Chondrocyte (in vitro differentiated cells): Measurements from ENCODE around the gene TPM1. TPM values are rescaled to one million over a fixed set of nuclear protein-coding genes. Genes with fewer than 3 reads are reported as not detected.
A peak's percentile ranks its signal among the peaks of the same experiment; 100 is the strongest.

Experiments
- DNase-seq: peaks from one replicate; pipeline ENCODE4 v3.0.0; 2021; ENCODE audit warnings: mixed read lengths, low spot score
- H3K27ac Mint-ChIP-seq: one replicate; pipeline ENCODE4 v1.8.0; 2021; ENCODE audit warnings: mild to moderate bottlenecking, moderate library complexity, mixed read lengths; ENCODE audit not compliant: unreplicated experiment
- H3K27me3 Mint-ChIP-seq: 2 replicates; pipeline ENCODE4 v1.8.0; 2021; ENCODE audit warnings: low read depth, mixed read lengths
- H3K36me3 Mint-ChIP-seq: 2 replicates; pipeline ENCODE4 v1.8.0; 2021; ENCODE audit warnings: low read depth, mixed read lengths
- H3K4me1 Mint-ChIP-seq: 2 replicates; pipeline ENCODE4 v1.8.0; 2021; ENCODE audit warnings: low read depth, mild to moderate bottlenecking, mixed read lengths
- H3K4me3 Mint-ChIP-seq: one replicate; pipeline ENCODE4 v1.8.0; 2021; ENCODE audit warnings: mild to moderate bottlenecking, moderate library complexity, mixed read lengths; ENCODE audit not compliant: unreplicated experiment
- H3K9me3 Mint-ChIP-seq: 2 replicates; pipeline ENCODE4 v1.8.0; 2021; ENCODE audit warnings: low read depth, mixed read lengths
- CTCF ChIP-seq: fragments of 200-600 bp; sonication (generic); IDR thresholded peaks from 2 replicates; pipeline ENCODE4 v1.5.0; 2021; ENCODE audit warnings: antibody characterized with exemption, mild to moderate bottlenecking, moderate library complexity
- total RNA-seq: library from RNA; stranded (reverse); gene quantifications from 3 replicates; pipeline ENCODE4 v1.2.1, GENCODE V29; 2021

Gene TPM1
- total RNA-seq, 1 donor from 2014 or later = 2,332 TPM

GRCh38 chr15:63066272-63066671 lies 23.7 kb downstream of the TPM1 start:
- H3K36me3 Mint-ChIP-seq = peaks cover 84% of the 10 kb centered on the region
- no peaks in the 10 kb centered on the region for H3K9me3 Mint-ChIP-seq

DNA sequence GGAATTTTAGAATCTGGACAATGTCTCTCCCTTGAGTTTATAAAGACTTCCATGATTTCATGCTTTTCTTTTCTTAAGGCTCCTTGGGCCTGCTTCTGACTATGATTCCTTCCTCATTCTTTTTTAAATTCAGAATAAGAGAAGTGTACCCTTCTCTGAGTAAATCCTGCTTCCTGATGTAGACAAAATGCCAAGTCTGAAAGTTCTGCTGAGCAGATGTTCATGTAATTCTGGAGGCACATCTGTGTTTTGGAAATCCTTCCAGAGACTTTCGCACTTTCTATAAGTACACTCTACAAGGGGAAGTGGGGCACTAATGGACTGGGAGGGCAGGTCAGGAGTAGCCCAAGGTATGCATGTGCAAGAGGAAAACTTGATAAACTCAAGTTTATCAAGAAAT lies 24.8 kb downstream of the TPM1 start:
- H3K4me1 Mint-ChIP-seq = peaks cover 84% of the 10 kb centered on the region
- peaks cover 83% of the 10 kb centered on the region for H3K36me3 Mint-ChIP-seq
- no peaks in the 10 kb centered on the region for H3K27me3 Mint-ChIP-seq
- TF ChIP-seq CTCF = no peak
- H3K4me3 Mint-ChIP-seq = no peak overlapping the region
- H3K9me3 Mint-ChIP-seq = no peaks in the 10 kb centered on the region
- H3K27ac Mint-ChIP-seq = peak overlapping the region; percentile 77
- DNase-seq = no peak

More at GRCh38 chr15:63066272-63066671, 23.7 kb downstream of the TPM1 start:
- peaks cover 85% of the 10 kb centered on the region for H3K4me1 Mint-ChIP-seq
- TF ChIP-seq CTCF = no peak
- peak overlapping the region; percentile 89 for H3K27ac Mint-ChIP-seq
- no peak overlapping the region for H3K4me3 Mint-ChIP-seq
- no peaks in the 10 kb centered on the region for H3K27me3 Mint-ChIP-seq
- DNase-seq = no peak

DNA sequence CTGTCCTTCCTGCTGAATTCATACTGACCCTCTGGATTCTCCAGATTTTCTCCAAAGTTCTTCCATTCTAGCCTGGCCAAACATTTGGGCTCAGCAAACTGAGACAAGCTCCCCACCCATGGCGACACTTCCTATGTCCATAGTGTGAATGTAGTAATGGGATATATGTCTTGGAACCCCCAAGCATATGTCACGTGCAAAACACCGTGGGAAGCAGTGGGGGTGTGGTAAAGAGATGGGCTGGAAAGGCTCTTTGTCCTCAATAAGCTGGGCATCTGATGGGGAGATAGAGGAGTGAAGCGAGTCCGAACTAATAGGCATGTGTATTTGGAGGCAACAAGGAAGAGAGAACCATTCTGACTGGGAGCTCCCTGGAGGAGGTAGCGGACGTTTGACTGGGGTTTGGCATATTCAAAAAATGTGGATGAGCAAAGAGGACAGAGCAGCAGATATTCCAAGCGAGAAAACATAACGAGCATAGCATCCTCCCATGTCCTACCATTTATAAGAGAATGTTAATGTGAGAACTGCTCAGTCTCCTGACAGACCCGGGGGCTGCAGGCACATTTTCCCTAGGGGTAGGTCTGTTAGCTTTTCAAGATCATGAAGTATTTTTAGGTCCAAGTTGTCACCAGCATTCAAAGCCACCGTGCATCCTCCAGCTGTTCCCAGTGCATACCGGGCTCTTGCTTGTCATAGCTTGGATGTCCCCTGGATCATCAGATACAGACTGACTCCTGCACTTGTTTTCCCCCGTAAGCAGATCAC lies 25.6 kb downstream of the TPM1 start:
- TF ChIP-seq CTCF = no peak
- H3K36me3 Mint-ChIP-seq = peaks cover 77% of the 10 kb centered on the region
- DNase-seq = no peak
- no peaks in the 10 kb centered on the region for H3K9me3 Mint-ChIP-seq
- H3K4me1 Mint-ChIP-seq = peaks cover 82% of the 10 kb centered on the region
- H3K4me3 Mint-ChIP-seq = no peak overlapping the region
- H3K27ac Mint-ChIP-seq = peak overlapping the region; percentile 77
- H3K27me3 Mint-ChIP-seq = no peaks in the 10 kb centered on the region

- peak overlapping the region; percentile 77 for H3K27ac Mint-ChIP-seq
- peaks cover 85% of the 10 kb centered on the region for H3K4me1 Mint-ChIP-seq
- H3K4me3 Mint-ChIP-seq = no peak overlapping the region
- H3K27me3 Mint-ChIP-seq = no peaks in the 10 kb centered on the region
- peaks cover 67% of the 10 kb centered on the region for H3K36me3 Mint-ChIP-seq
- no peak for DNase-seq
- no peak for TF ChIP-seq CTCF
- H3K9me3 Mint-ChIP-seq = no peaks in the 10 kb centered on the region
Observed at GRCh38 chr15:63069616-63070090, 27.1 kb downstream of the TPM1 start.

GRCh38 chr15:63070681-63071129 lies 28.2 kb downstream of the TPM1 start:
- Mint-ChIP-seq H3K36me3 (peaks cover 57% of the 10 kb centered on the region), H3K9me3 (no peaks in the 10 kb centered on the region), H3K4me1 (peaks cover 85% of the 10 kb centered on the region), H3K27me3 (no peaks in the 10 kb centered on the region), H3K27ac (peak overlapping the region; percentile 86), H3K4me3 (no peak overlapping the region)
- TF ChIP-seq CTCF = no peak
- DNase-seq = no peak
